ENCODE results near the gene GRK4. TPM values are rescaled to one million over a fixed set of nuclear protein-coding genes. Genes with fewer than 3 reads are reported as not detected.
A peak's percentile ranks its signal among the peaks of the same experiment; 100 is the strongest.
"Not testable (repeated sequence)": the region's sequence is repeated elsewhere in the genome, so short reads cannot be mapped to it uniquely, and the experiment has no call there.

GRK4 gene
- 9.2 TPM for total RNA-seq
- long read RNA-seq, transcript GRK4-204 (2 exons, 2,136 nt): major isoform, 5 of 11 reads
- long read RNA-seq, partial matches to known transcripts: 0 of 11 reads
- long read RNA-seq, other reads (novel, unspliced or antisense): 6 of 11 reads

DNA sequence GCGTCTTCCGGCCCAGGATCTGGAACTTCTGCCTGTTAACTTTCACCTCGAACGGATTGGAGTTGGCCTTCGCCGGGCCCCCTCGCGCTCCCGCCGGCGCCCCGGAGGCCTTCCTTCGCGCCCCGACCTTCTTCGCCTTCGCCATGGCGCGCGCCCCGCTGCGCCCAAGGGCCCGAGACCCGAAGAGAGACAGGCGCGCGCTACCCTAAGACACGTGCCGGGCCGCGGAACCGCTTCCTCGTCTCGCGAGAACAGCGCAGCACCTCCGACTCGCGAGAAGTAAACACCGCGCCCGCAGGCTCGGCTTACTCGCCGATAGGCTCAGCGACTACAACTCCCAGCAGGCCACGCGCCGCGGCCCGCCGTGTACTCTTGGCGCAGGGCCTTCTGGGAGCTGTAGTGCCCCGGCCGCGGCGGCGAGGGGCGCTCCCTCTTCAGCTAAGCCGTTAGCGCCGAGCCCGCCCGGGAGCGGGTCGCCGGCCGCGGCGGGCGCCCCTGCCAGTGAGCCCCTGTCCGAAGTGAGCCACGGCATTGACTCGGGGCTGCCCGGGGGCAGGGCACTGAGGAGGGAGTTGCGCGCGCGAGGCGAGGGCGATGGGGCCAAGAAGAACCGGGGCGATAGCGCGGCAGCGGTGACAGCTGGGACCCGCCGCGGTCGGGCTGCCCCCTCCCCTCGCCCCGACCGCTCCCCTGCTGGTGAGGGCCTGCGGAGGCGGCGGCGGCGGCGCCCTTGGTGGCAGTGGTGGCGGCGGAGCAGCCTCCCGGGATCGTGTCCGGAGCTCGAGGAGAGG lies at the start of gene GRK4, which contains the start of gene NOP14:
GRK4 (plus strand) TSS at position 397 of the 791 bp plus-strand sequence. CDS start 500 bp downstream, outside the sequence.
NOP14 (minus strand) TSS at position 232 of the 791 bp plus-strand sequence; CDS start at position 145, 87 bp downstream.
- DNase-seq: peak; percentile 99
- intact Hi-C loops (cut with micrococcal nuclease): no loop called here
- ATAC-seq: peak; percentile 97

GRCh38 chr4:2914256-2915126 lies 48.9 kb upstream of the GRK4 start:
- no peak for DNase-seq
- ATAC-seq: no peak
- intact Hi-C loops (cut with micrococcal nuclease): no loop called here

DNA sequence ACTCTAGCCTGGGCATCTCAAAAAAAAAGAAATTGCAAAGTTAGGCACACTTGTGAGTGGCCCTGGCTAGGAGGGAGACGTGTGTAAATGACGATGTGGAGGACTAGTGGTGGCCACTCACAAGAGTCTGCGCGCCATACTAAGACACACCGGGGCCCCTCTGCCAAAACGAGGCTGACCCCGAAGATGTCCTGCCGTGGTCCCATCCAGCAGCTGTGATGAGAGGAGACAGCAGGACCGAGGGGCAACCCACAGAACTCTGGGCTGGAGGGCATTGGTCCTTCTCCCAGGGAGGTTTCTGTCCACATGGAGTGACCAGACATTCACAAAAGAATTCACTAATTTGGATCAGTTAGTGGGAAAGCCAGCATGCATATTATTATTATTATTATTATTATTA lies 47.6 kb upstream of the GRK4 start:
- intact Hi-C loops (cut with micrococcal nuclease): no loop called here
- DNase-seq (no peak), ATAC-seq (no peak)

DNA sequence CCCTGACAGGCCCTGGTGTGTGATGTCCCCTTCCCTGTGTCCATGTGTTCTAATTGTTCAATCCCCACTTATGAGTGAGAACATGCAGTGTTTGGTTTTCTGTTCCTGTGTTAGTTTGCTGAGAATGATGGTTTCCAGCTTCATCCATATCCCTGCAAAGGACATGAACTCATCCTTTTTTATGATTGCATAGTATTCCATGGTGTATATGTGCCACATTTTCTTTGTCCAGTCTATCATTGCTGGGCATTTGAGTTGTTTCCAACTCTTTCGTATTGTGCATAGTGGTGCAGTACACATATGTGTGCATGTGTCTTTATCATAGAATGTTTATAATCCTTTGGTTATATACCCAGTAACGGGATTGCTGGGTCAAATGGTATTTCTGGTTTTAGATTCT lies 46.7 kb upstream of the GRK4 start:
- DNase-seq; ATAC-seq; intact Hi-C loops (cut with micrococcal nuclease): not testable (repeated sequence)

DNA sequence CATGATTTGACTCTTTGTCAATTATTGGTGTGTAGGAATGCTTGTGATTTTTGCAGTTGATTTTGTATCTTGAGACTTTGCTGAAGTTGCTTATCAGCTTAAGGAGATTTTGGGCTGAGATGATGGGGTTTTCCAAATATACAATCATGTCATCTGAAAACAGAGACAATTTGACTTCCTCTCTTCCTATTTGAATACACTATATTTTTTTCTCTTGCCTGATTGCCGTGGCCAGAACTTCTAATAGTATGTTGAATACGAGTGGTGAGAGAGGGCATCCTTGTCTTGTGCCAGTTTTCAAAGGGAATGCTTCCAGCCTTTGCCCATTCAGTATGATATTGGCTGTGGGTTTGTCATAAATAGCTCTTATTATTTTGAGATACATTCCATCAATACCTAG lies 45.1 kb upstream of the GRK4 start:
- DNase-seq; intact Hi-C loops (cut with micrococcal nuclease); ATAC-seq: not testable (repeated sequence)

GRCh38 chr4:2918714-2919113 lies 44.7 kb upstream of the GRK4 start:
- intact Hi-C loops (cut with micrococcal nuclease); ATAC-seq; DNase-seq: not testable (repeated sequence)

DNA sequence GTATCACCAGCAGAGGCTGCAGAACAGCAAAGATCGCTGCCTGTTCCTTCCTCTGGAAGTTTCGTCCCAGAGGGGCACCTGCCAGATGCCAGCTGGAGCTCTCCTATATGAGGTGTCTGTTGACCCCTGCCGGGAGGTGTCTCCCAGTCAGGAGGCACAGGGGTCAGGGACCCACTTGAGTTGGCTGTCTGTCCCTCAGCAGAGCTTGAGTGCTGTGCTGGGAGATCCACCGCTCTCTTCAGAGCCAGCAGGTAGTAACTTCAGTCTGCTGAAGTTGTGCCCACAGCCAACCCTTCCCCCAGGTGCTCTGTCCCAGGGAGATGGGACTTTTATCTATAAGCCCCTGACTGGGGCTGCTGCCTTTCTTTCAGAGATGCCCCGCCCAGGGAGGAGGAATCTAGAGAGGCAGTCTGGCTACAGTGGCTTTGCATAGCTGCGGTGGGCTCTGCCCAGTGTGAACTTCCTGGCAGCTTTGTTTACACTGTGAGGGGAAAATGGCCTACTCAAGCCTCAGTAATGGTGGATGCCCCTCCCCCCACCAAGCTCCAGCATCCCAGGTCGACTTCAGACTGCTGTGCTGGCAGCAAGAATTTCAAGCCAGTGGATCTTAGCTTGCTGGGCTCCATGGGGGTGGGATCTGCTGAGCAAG lies 40.8 kb upstream of the GRK4 start:
- intact Hi-C loops (cut with micrococcal nuclease); ATAC-seq; DNase-seq: not testable (repeated sequence)

GRCh38 chr4:2923141-2923551 lies 40.2 kb upstream of the GRK4 start:
- DNase-seq: peak; percentile 10
- intact Hi-C loops (cut with micrococcal nuclease): no loop called here
- ATAC-seq: no peak

DNA sequence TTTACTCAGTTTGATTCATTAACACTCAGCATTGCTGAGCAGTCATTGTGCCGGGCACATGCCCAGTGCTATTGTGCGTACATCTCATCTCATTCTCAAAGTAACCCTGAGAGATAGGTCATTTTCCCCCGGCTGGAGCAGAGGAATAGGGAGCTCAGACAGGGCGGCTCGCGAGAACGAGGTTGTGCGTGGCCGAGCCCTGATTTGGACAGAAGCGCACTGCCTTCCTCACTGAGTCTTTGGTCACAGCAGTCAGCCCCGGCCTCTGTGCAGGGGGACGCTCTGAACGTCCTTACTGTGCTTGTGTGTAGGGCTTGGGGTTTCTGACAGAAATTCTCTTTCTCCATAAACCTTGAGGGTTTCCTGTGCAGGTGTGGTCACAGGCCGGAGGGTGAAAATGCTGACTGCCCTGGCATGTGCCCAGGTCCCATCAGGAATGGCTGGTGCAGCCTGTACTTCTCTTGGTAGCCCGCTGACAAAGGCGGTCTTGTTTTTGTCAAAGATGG lies 39.6 kb upstream of the GRK4 start:
- DNase-seq: peak; percentile 19
- intact Hi-C loops (cut with micrococcal nuclease): no loop called here
- no peak for ATAC-seq

- intact Hi-C loops (cut with micrococcal nuclease): no loop called here
- no peak for ATAC-seq
- DNase-seq: peak; percentile 13
These were observed 39.1 kb upstream of the GRK4 start for GRCh38 chr4:2924286-2924685.

- no peak for DNase-seq
- no peak for ATAC-seq
- intact Hi-C loops (cut with micrococcal nuclease): no loop called here
These were observed 38.5 kb upstream of the GRK4 start for GRCh38 chr4:2924765-2925301.

DNA sequence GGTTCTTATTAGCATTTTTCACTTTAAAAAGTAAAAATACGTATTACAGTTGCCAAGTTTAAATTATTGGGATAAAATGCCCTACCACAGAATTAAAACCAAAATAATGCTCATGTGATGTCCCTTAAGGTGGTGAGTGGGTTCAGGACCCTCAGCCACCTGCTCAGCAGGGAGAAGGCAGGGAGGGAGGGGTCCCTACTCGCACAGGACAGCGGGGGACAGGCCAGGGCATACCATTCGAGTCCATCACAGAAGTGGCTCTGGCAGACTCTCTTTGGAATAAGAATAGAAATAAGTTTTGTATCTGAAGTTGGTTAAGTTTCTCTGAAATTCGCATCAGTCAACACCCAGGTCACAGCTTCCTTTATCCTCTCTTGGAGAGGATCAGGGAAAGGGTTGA lies 37.9 kb upstream of the GRK4 start:
- DNase-seq (no peak), ATAC-seq (no peak)
- intact Hi-C loops (cut with micrococcal nuclease): no loop called here

DNA sequence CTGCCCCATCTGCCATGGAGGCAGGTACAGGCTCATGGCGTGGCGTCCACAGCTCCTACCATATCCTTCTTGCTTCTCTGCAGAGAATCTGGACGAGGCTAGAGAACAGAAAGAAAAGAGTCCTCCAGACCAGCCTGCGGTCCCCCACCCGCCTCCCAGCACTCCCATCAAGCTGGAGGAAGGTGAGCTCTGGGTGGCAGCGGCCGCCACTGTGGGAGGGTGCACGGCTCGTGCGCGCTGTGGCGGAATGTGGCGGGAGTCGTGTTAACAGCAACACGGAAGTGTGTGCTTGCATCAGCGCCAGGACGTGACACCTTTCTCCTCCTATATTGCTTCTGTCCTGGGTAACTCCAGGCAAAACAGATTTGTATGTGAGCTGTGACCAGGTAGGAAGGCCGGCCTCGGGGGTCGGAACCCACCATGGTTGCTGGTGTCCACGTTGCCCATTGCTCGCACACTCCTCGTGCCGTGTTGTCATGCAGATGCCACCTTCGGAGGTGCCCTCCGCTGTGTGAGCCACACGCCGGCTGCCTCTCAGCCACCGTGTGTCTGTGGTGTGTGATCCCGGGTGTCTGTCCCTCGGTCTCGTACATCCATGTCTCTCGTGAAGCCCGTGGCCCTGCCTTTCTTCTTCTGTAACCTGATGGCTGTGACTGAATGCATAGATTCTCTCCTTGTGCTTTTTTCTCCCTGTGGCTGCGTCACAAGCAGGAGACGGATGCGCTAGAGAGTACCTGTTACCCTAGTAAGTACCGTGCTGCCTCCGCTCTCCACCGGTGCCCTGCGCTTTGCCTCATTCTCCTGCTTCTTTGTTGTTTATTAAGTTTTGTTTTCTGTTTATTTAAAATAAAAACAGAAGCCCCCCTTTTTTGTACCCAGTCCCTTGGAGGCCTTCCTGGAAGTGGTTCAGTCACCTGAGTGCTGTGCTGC lies 37.2 kb upstream of the GRK4 start:
- intact Hi-C loops (cut with micrococcal nuclease): no loop called here
- DNase-seq: peak; percentile 33
- ATAC-seq: no peak

GRCh38 chr4:2927016-2927695 lies 36.2 kb upstream of the GRK4 start:
- intact Hi-C loops (cut with micrococcal nuclease): no loop called here
- DNase-seq (peak; percentile 21), ATAC-seq (no peak)

DNA sequence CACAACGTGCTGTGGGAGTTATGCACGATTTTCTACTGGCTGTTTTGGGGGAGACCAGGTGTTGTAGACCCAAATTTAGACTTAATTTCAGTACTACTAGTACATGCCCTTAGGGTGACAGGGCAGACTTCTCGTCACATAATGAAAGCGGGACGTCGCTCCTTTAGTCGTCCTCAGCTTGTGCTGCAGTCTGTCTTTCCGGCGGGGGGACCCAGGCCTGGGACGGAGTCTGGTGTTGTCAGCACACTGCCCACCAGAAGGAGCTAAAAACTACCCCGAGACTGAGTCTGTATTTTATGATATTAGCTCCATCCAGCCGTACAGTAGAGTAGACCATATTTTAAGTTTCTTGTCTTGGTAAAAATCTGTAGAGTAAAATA lies 35.7 kb upstream of the GRK4 start:
- intact Hi-C loops (cut with micrococcal nuclease): no loop called here
- ATAC-seq (no peak), DNase-seq (no peak)

DNA sequence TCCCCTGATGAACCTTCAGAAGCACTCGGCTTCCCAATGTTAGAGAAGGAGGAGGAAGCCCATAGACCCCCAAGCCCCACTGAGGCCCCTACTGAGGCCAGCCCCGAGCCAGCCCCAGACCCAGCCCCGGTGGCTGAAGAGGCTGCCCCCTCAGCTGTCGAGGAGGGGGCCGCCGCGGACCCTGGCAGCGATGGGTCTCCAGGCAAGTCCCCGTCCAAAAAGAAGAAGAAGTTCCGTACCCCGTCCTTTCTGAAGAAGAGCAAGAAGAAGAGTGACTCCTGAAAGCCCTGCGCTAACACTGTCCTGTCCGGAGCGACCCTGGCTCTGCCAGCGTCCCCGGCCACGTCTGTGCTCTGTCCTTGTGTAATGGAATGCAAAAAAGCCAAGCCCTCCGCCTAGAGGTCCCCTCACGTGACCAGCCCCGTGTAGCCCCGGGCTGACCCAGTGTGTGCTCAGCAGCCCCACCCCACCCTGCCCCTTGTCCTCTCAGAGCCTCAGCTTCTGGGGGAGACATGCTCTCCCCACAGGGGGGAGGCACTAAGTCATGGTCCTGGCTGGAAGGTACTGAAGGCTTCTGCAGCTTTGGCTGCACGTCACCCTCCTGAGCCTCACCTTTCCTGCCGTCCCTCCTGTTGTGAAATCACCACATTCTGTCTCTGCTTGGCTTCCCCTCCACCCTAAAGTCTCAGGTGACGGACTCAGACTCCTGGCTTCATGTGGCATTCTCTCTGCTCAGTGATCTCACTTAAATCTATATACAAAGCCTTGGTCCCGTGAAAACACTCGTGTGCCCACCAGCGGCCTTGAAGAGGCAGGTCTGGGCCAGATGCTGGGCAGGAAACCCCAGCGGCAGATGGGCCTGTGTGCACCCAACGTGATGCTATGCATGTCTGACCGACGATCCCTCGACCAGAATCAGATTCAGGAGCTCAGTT lies 34.9 kb upstream of the GRK4 start:
- ATAC-seq (no peak), DNase-seq (peak; percentile 19)
- intact Hi-C loops (cut with micrococcal nuclease): no loop called here

All from left ventricle myocardium superior (tissue), 1 donor.